GM23338 (cell line): ENCODE data around the gene TNPO1. TPM values are rescaled to one million over a fixed set of nuclear protein-coding genes. Genes with fewer than 3 reads are reported as not detected.

Experiments used
- ATAC-seq: fragments of 200-7000 bp; cut with Tn5 transposase; 3 replicates; pipeline ENCODE4 v1.9.1; 2020
- DNase-seq: peaks from one replicate; pipeline ENCODE4 v3.0.0-alpha.2; 2015; ENCODE audit warnings: low spot score
- H2AFZ ChIP-seq: fragments of 200-600 bp; sonication (generic); 2 replicates; pipeline ENCODE4 v1.8.0; 2016; ENCODE audit warnings: antibody characterized with exemption, mild to moderate bottlenecking, moderate library complexity
- H3F3A ChIP-seq: fragments of 200-600 bp; sonication (generic); replicated peaks from 2 replicates; pipeline ENCODE4 v1.8.0; 2017; ENCODE audit warnings: antibody characterized with exemption, mixed run types, low read depth
- H3K27ac ChIP-seq: fragments of 200-600 bp; sonication (generic); 2 replicates; pipeline ENCODE4 v1.6.1; 2016; ENCODE audit warnings: low read depth
- H3K27me3 ChIP-seq: fragments of 200-600 bp; sonication (generic); 2 replicates; pipeline ENCODE4 v1.8.0; 2016; ENCODE audit warnings: mild to moderate bottlenecking, mixed run types, moderate library complexity; ENCODE audit not compliant: insufficient read depth
- H3K36me3 ChIP-seq: fragments of 200-600 bp; sonication (generic); 2 replicates; pipeline ENCODE4 v1.8.0; 2016; ENCODE audit warnings: mild to moderate bottlenecking; ENCODE audit not compliant: insufficient read depth
- H3K4me1 ChIP-seq: fragments of 200-600 bp; sonication (generic); 2 replicates; pipeline ENCODE4 v1.8.0; 2016; ENCODE audit warnings: mild to moderate bottlenecking, moderate library complexity; ENCODE audit not compliant: insufficient read depth
- H3K4me2 ChIP-seq: fragments of 200-600 bp; sonication (generic); 2 replicates; pipeline ENCODE4 v1.7.1; 2017; ENCODE audit warnings: mixed run types
- H3K4me3 ChIP-seq: fragments of 200-600 bp; sonication (generic); 2 replicates; pipeline ENCODE4 v1.6.1; 2016; ENCODE audit warnings: mixed run types
- H3K79me2 ChIP-seq: fragments of 200-600 bp; sonication (generic); replicated peaks from 2 replicates; pipeline ENCODE4 v1.8.0; 2017; ENCODE audit warnings: mild to moderate bottlenecking; ENCODE audit not compliant: insufficient read depth
- H3K9me2 ChIP-seq: fragments of 200-600 bp; sonication (generic); 2 replicates; pipeline ENCODE4 v1.8.0; 2017; ENCODE audit not compliant: insufficient read depth
- H4K20me1 ChIP-seq: fragments of 200-600 bp; sonication (generic); replicated peaks from 2 replicates; pipeline ENCODE4 v1.8.0; 2017; ENCODE audit warnings: mild to moderate bottlenecking; ENCODE audit not compliant: insufficient read depth
- H3K27ac Mint-ChIP-seq: 2 replicates; pipeline ENCODE4 v1.8.0; 2020; ENCODE audit warnings: inconsistent platforms, mild to moderate bottlenecking, moderate library complexity, mixed read lengths
- H3K27me3 Mint-ChIP-seq: 3 replicates; pipeline ENCODE4 v1.8.0; 2022; ENCODE audit warnings: low read depth, mild to moderate bottlenecking, moderate library complexity, mixed read lengths, inconsistent platforms; ENCODE audit not compliant: insufficient read depth, poor library complexity
- H3K36me3 Mint-ChIP-seq: 3 replicates; pipeline ENCODE4 v1.8.0; 2021; ENCODE audit warnings: low read depth, mild to moderate bottlenecking, inconsistent platforms, moderate library complexity, mixed read lengths
- H3K4me1 Mint-ChIP-seq: 3 replicates; pipeline ENCODE4 v1.8.0; 2020; ENCODE audit warnings: mild to moderate bottlenecking, inconsistent platforms, mixed read lengths
- H3K4me3 Mint-ChIP-seq: 3 replicates; pipeline ENCODE4 v1.8.0; 2021; ENCODE audit warnings: moderate library complexity, mild to moderate bottlenecking, inconsistent platforms, mixed read lengths
- H3K9me3 Mint-ChIP-seq: 3 replicates; pipeline ENCODE4 v1.8.0; 2020; ENCODE audit warnings: moderate library complexity, mild to moderate bottlenecking, inconsistent platforms, mixed read lengths
- CREB1 ChIP-seq: fragments of 250-450 bp; sonication (Bioruptor Pico); IDR thresholded peaks from 2 replicates; pipeline ENCODE4 v1.5.0; 2020; ENCODE audit warnings: low read depth, mild to moderate bottlenecking, moderate library complexity
- CTCF ChIP-seq, 2 experiments: fragments of 200-600 bp in 1 of 2; sonication (generic) in 1 of 2; conservative IDR thresholded peaks; 2 replicates each; pipeline versions ENCODE4 v1.5.1 to v1.6.1; 2016 to 2017; ENCODE audit warnings: antibody characterized with exemption in 2 of 2, low read depth in 2 of 2, mild to moderate bottlenecking in 2 of 2, moderate library complexity in 1 of 2
- EZH2 ChIP-seq: fragments of 200-600 bp; sonication (generic); IDR thresholded peaks from one replicate; pipeline ENCODE4 v1.8.0; 2017; ENCODE audit warnings: antibody characterized with exemption, mild to moderate bottlenecking, low read depth; ENCODE audit not compliant: unreplicated experiment
- EZH2phosphoT487 ChIP-seq: fragments of 200-600 bp; sonication (generic); IDR thresholded peaks from one replicate; pipeline ENCODE4 v1.8.1; 2018; ENCODE audit warnings: antibody characterized with exemption; ENCODE audit not compliant: unreplicated experiment
- JUNB ChIP-seq: IDR thresholded peaks from one replicate; pipeline ENCODE4 v1.6.1; 2016; ENCODE audit warnings: antibody characterized with exemption; ENCODE audit not compliant: unreplicated experiment
- REST ChIP-seq: IDR thresholded peaks from one replicate; pipeline ENCODE4 v1.6.1; 2018; ENCODE audit warnings: antibody characterized with exemption; ENCODE audit not compliant: unreplicated experiment
- STAT1 ChIP-seq: IDR thresholded peaks from one replicate; pipeline ENCODE4 v1.6.1; 2016; ENCODE audit warnings: antibody characterized with exemption; ENCODE audit not compliant: unreplicated experiment
- ZNF114 ChIP-seq: fragments of 250-450 bp; sonication (Bioruptor Pico); IDR thresholded peaks from 2 replicates; pipeline ENCODE4 v1.5.0; 2020; ENCODE audit warnings: mild to moderate bottlenecking, moderate library complexity
- ZNF331 ChIP-seq: fragments of 250-450 bp; sonication (Bioruptor Pico); IDR thresholded peaks from 2 replicates; pipeline ENCODE4 v1.5.0; 2020; ENCODE audit warnings: low read depth, mild to moderate bottlenecking, moderate library complexity
- ZNF462 ChIP-seq: fragments of 250-450 bp; sonication (Bioruptor Pico); IDR thresholded peaks from 2 replicates; pipeline ENCODE4 v1.5.0; 2020; ENCODE audit warnings: mild to moderate bottlenecking, moderate library complexity
- polyA plus RNA-seq: library from polyadenylated mRNA; unstranded; fragments of >200 nt; fragmentation: Nextera tagmentation; extraction: Ambion mirVana; gene quantifications from 2 replicates; pipeline ENCODE4 v1.2.1, GENCODE V29; 2016
- total RNA-seq: library from RNA; depleted of rRNA; stranded (reverse); fragments of >200 nt; shearing (Covaris generic); gene quantifications from 2 replicates; pipeline ENCODE4 v1.2.3, GENCODE V29; 2014

Gene TNPO1
- total and polyA plus RNA-seq, 2 experiments from 2014 or later, result 117 to 197 TPM

GRCh38 chr5:72776684-72777083 lies 39.8 kb upstream of the TNPO1 start (continued):
- no peak for TF ChIP-seq REST

- Histone ChIP-seq H3F3A (no peaks in the 10 kb centered on the region), H3K36me3 (no peaks in the 10 kb centered on the region), H3K4me3 (no peak overlapping the region), H3K4me1 (no peaks in the 10 kb centered on the region), H3K27ac (no peak overlapping the region), H4K20me1 (no peaks in the 10 kb centered on the region), H3K4me2 (no peak overlapping the region), H3K27me3 (no peaks in the 10 kb centered on the region), H2AFZ (no peak overlapping the region), H3K79me2 (no peaks in the 10 kb centered on the region), H3K9me2 (0 out of 2 replicates have a peak, but pooled peaks cover 9% of the 10 kb centered on the region)
- no peak overlapping the region for H3K4me3 Mint-ChIP-seq
- H3K27ac Mint-ChIP-seq, result no peak overlapping the region
- H3K27me3 Mint-ChIP-seq, result peaks cover 3% of the 10 kb centered on the region
- 0 out of 3 replicates have a peak, but pooled peaks cover 3% of the 10 kb centered on the region for H3K4me1 Mint-ChIP-seq
- no peak for TF ChIP-seq ZNF462 (CRISPR knock-in tag)
- no peak for TF ChIP-seq CREB1 (CRISPR knock-in tag)
- no peak for TF ChIP-seq EZH2
- TF ChIP-seq REST, result no peak
- TF ChIP-seq CTCF (conservative IDR thresholded peaks at IDR 0.05; ENCODE audit: low read depth in 2 of 2), result no peak
- TF ChIP-seq JUNB, result no peak
- TF ChIP-seq ZNF331 (CRISPR knock-in tag), result no peak
- TF ChIP-seq EZH2phosphoT487, result no peak
- TF ChIP-seq ZNF114 (CRISPR knock-in tag), result no peak
- no peak for TF ChIP-seq STAT1
- peaks cover 3% of the 10 kb centered on the region; the same call in 1 of the 3 replicates for H3K9me3 Mint-ChIP-seq
- H3K36me3 Mint-ChIP-seq, result no peaks in the 10 kb centered on the region; the same call in 2 of the 3 replicates
- DNase-seq (no peak), ATAC-seq (no peak)
Observed at GRCh38 chr5:72779520-72779919, 36.9 kb upstream of the TNPO1 start.
